Measurements from ENCODE around the gene PCDHA7. TPM values are rescaled to one million over a fixed set of nuclear protein-coding genes. Genes with fewer than 3 reads are reported as not detected.

Gene PCDHA7
- total RNA-seq, 1 donor from 2014 or later: 47.0 TPM

DNA sequence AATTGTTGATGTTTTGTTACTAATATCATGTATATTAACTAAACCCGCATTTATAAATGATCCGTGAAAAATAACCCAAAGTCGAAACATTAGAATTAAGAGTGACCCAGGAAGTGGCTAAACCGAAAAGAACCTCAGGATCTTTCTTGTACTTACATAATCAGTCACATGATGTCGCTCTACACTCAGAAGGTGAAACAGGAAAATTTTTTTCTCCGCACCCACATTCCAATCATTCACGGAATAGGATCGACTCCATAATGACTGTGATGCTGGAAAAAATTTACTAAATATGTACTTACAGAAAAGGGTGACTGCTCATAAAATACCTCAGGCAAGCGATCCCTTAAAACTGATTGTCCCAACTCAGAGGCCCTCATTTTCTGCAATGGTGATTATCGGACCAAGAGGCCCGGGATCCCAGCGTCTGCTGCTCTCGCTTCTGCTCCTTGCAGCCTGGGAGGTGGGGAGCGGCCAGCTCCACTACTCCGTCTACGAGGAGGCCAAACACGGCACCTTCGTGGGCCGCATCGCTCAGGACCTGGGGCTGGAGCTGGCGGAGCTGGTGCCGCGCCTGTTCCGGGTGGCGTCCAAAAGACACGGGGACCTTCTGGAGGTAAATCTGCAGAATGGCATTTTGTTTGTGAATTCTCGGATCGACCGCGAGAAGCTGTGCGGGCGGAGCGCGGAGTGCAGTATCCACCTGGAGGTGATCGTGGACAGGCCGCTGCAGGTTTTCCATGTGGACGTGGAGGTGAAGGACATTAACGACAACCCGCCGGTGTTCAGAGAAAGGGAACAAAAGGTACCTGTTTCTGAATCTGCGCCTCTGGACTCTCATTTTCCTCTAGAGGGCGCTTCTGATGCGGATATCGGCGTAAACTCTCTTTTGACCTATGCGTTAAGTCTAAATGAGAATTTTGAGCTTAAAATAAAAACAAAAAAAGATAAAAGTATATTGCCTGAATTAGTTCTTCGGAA is 41.3 kb downstream of the PCDHA7 start, which contains the start of gene PCDHA12:
Gene PCDHA12, plus strand, starts transcription at position 224 of the 981 bp plus-strand sequence. Its CDS starts 165 bp downstream, at position 389.

DNA sequence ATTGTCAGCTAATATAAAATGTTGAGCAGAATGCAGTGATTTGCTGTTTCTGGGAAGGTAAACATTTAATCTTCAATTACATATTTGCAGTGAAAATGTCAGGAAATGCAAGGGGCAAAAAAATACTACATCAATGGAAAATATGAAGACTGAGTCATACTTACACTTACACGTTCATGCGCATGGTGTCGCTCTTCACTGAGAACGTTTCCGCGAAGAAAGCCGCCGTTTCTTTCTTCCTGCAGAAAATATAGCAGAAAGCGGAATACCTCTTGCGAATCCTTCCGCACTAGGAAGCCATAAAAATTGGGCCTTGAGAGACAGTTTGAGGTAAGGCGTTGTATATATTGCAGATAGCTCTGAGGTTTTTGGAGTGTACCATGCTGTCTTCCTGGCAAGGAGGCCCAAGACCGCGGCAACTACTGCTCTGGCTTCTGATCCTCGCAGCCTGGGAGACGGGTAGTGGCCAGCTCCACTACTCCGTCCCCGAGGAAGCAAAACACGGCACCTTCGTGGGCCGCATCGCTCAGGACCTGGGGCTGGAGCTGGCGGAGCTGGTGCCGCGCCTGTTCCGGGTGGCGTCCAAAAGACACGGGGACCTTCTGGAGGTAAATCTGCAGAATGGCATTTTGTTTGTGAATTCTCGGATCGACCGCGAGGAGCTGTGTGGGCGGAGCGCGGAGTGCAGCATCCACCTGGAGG is 48.0 kb downstream of the PCDHA7 start, which contains the start of gene PCDHA13:
Gene PCDHA13, plus strand, starts transcription at position 236 of the 702 bp plus-strand sequence. Its CDS starts 145 bp downstream, at position 381.

Other genes starting within 250 kb of the PCDHA7 start
- gene CD14, start 201.1 kb upstream of the PCDHA7 start, total RNA-seq: 3.8 TPM
- gene TMCO6, start 194.8 kb upstream of the PCDHA7 start, total RNA-seq: 18.2 TPM
- gene NDUFA2, start 186.6 kb upstream of the PCDHA7 start, total RNA-seq: 24.4 TPM
- 94.2 TPM for gene IK, start 186.4 kb upstream of the PCDHA7 start, total RNA-seq
- gene WDR55, start 169.4 kb upstream of the PCDHA7 start, total RNA-seq: 16.0 TPM
- 1.3 TPM for gene DND1, start 160.7 kb upstream of the PCDHA7 start, total RNA-seq
- 89.5 TPM for gene HARS1, start 142.9 kb upstream of the PCDHA7 start, total RNA-seq
- gene HARS2, start 142.8 kb upstream of the PCDHA7 start, total RNA-seq: 47.9 TPM
- 41.9 TPM for gene ZMAT2, start 133.8 kb upstream of the PCDHA7 start, total RNA-seq
- gene PCDHA1, start 48.1 kb upstream of the PCDHA7 start, total RNA-seq: 9.1 TPM
- gene PCDHA2, start 39.4 kb upstream of the PCDHA7 start, total RNA-seq: 20.3 TPM
- 32.6 TPM for gene PCDHA3, start 33.2 kb upstream of the PCDHA7 start, total RNA-seq
- gene PCDHA4, start 27.2 kb upstream of the PCDHA7 start, total RNA-seq: 29.7 TPM
- gene PCDHA5, start 12.7 kb upstream of the PCDHA7 start, total RNA-seq: 23.2 TPM
- gene PCDHA6, start 6.3 kb upstream of the PCDHA7 start, total RNA-seq: 46.3 TPM
- 25.7 TPM for gene PCDHA8, start 6.9 kb downstream of the PCDHA7 start, total RNA-seq
- gene PCDHA9, start 14.1 kb downstream of the PCDHA7 start, total RNA-seq: 42.6 TPM
- 42.3 TPM for gene PCDHA10, start 21.6 kb downstream of the PCDHA7 start, total RNA-seq
- 80.4 TPM for gene PCDHA11, start 34.7 kb downstream of the PCDHA7 start, total RNA-seq
- 40.4 TPM for gene PCDHA12, start 41.0 kb downstream of the PCDHA7 start, total RNA-seq
- 42.3 TPM for gene PCDHA13, start 47.9 kb downstream of the PCDHA7 start, total RNA-seq
- 66.4 TPM for gene PCDHAC1, start 92.0 kb downstream of the PCDHA7 start, total RNA-seq
- gene PCDHAC2, start 132.2 kb downstream of the PCDHA7 start, total RNA-seq: 55.1 TPM
- 0.31 TPM for gene PCDHB1, start 217.1 kb downstream of the PCDHA7 start, total RNA-seq

All from parietal lobe (tissue), 1 donor.